GM19025 (cell line): ENCODE data around the gene SMIM15.
"Not testable (repeated sequence)": the region's sequence is repeated elsewhere in the genome, so short reads cannot be mapped to it uniquely, and the experiment has no call there.

Source experiments
- ATAC-seq: cut with Tn5 transposase; IDR thresholded peaks from one replicate; pipeline ENCODE4 v1.9.1; 2021; ENCODE audit warnings: mild to moderate bottlenecking, low read depth, moderate library complexity; ENCODE audit not compliant: unreplicated experiment

The SMIM15 gene

GRCh38 chr5:61162010-61162831 is at the start of gene SMIM15:
SMIM15 (minus strand) TSS chr5:61162468; CDS start chr5:61160171, 2,297 bp downstream.
- ATAC-seq, result peak; percentile 96

GRCh38 chr5:61207884-61208283 is 45.6 kb upstream of the SMIM15 start:
- no peak for ATAC-seq

- ATAC-seq, result no peak
Observed at GRCh38 chr5:61205013-61205412, 42.7 kb upstream of the SMIM15 start.

DNA sequence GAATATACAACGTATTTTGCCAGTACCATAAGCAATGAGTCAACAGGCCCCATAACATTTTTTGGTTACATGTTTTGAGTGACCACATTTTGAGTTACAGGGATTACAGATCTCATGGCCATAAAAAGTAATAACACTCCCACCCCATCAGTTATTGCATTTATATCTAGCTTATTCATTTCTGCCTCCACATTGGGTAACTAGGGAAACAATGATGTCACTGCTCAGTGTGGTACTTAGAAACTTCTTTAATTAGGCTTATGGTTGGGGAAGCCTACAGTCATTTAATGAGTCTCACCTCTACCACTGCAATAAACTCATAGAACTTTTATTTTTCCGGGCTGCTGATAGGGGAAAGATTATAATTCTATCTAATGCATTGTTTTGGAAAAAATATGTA is 39.9 kb upstream of the SMIM15 start:
- peak; percentile 39 for ATAC-seq

- peak; percentile 81 for ATAC-seq
Observed at GRCh38 chr5:61200582-61201155, 38.4 kb upstream of the SMIM15 start.

DNA sequence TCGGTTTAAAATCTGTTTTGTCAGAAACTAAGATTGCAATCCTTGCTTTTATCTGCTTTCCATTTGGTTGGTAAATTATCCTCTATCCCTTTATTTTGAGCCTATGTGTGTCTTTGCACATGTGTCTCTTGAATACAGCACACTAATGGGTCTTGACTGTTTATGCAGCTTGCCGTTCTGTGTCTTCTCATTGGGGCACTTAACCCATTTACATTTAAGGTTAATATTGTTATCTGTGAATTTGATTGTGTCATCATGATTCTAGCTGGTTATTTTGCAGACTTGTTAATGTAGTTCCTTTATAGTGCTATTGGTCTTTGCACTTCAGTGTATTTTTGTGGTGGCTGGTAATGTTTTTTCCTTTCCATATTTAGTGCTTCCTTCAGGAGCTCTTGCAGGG is 36.3 kb upstream of the SMIM15 start:
- ATAC-seq, result no peak

GRCh38 chr5:61187826-61188225 is 25.6 kb upstream of the SMIM15 start:
- not testable (repeated sequence) for ATAC-seq

DNA sequence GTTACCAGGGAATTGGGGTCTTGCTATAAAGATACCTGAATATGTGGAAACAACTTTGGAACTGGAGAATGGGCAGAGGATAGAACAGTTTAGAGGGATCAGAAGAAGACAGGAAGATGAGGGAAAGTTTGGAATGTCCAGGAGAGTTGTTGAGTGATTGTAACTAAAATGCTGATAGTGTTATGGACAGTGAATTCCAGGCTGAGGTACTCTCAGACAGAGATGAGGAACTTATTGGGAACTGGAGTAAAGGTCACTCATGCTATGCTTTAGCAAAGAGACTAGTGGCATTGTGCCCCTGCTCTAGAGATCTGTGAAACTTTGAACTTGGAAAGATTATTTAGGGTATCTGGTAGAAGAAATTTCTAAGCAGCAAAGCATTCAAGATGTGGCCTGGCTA is 25.1 kb upstream of the SMIM15 start:
- ATAC-seq, result not testable (repeated sequence)

- ATAC-seq, result no peak
Observed at GRCh38 chr5:61186634-61187033, 24.4 kb upstream of the SMIM15 start.

DNA sequence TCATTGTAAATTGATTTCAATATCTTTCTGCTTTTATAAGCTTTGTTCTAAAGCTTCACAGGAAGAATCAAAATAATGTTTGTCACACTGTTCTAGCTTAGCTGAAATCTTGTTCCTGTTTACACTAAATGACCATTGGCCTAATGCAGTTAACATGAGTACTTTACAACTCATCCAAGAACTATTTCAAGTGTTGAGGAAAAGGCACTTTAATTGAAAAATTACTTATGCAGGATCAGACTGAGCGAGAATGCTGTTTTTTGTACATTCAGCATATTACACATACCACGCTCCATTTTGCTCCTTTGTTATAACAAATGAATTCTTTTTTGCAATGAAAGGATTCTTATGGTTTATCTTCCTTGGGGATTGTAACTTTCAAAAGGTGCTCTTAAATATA is 22.4 kb upstream of the SMIM15 start:
- ATAC-seq, result no peak

GRCh38 chr5:61183538-61183937 is 21.3 kb upstream of the SMIM15 start:
- ATAC-seq, result no peak

GRCh38 chr5:61182449-61182848 is 20.2 kb upstream of the SMIM15 start:
- no peak for ATAC-seq

DNA sequence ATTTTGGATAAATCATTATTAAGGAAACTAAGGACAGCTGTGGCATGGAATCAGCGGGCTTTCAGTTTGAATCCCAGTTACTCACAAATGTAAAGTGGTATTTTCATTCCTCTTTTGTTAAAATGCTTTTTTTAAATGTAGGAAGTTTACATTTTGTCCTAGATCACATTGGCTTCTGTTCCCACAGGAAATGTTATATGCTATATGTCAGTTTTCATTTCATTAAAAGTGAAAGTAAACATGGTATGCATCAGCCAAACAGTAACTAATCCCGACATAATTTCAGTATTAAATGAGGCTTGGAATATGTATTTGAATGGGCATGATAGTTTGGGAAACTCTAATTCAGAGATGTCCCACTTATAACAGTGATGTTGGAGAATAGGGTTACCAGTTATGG is 18.6 kb upstream of the SMIM15 start:
- no peak for ATAC-seq

DNA sequence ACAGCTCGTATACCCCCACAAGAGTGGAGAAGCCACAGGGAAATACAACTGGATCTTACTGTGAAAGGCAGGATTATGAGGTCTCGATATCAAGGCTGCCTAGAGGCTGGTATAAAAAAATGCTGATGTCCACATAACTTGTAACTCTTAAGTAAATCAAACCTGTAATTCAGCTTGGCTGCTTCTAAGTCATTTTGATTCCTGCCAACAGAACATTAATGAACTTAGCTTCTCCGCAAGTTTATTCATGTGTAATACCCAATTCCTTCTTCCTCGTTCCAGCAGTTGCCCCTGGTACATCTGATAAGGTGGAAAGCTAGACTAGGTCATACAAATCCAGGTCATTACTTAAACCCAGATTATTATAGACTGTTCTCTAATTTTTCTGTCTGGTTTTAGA is 16.4 kb upstream of the SMIM15 start:
- no peak for ATAC-seq

DNA sequence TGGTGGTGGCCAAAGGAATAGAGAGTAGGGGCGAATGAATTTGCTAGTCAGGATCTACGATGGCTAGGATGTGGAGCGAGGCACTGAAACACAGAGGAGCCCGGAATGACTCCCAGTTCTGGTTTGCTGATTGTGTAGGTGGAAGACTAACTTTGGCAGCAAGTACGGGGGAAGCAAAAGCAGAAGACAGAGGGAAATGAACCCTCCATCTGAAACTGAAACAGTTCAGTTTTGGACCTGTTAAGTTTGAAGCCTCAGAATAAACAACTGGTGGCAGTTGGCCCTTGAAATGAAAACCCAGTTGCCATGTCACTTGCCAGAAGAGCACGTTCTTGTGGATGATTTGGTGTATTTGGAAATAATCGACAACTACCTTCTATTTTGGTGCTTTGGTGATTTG is 15.4 kb upstream of the SMIM15 start:
- ATAC-seq, result peak; percentile 86

- ATAC-seq, result no peak
Observed at GRCh38 chr5:61177070-61177469, 14.8 kb upstream of the SMIM15 start.

- no peak for ATAC-seq
Observed at GRCh38 chr5:61176631-61177030, 14.4 kb upstream of the SMIM15 start.

DNA sequence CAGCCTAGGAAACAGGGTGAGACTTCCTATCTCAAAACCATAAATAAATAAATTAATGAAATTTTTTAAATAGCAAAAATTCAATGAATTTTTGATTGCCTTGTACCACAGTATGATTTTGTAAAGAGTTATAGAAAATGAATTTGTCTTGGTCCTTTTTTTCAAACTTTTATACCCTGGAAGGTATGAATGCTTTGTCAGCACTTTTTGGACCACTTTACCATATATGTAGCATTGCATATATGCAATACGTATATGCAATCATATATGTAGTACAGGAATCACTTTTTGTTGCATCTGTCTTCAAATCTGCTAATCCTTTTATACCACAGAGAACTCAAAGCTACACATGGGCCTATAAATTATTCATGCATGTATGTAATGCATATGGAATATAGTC is 9.2 kb upstream of the SMIM15 start:
- ATAC-seq, result no peak

GRCh38 chr5:61168951-61169350 is 6.7 kb upstream of the SMIM15 start:
- no peak for ATAC-seq

- no peak for ATAC-seq
Observed at GRCh38 chr5:61167382-61167781, 5.1 kb upstream of the SMIM15 start.

GRCh38 chr5:61163905-61164304 is 1.6 kb upstream of the SMIM15 start:
- ATAC-seq, result no peak
